Measurements from ENCODE around the gene FAAH.

Gene FAAH

GRCh38 chr1:46410156-46411009, 16.3 kb downstream of the FAAH start:
- no peaks in the 10 kb centered on the region for H3K9me3 ChIP-seq
- peaks cover 0 to 6% of the 10 kb centered on the region in 2 experiments for H3K4me1 ChIP-seq (ENCODE audit: control insufficient read depth in 1 of 2, insufficient read depth in 1 of 2, low read depth in 1 of 2, low read length in 1 of 2)
- no peaks in the 10 kb centered on the region for H3K27me3 ChIP-seq
- H3K27ac ChIP-seq = no peak overlapping the region
- TF ChIP-seq CTCF (IDR thresholded peaks at IDR 0.05) = no peak
- H3K36me3 ChIP-seq = peaks cover 17% of the 10 kb centered on the region
- H3K4me3 ChIP-seq (ENCODE audit: low read depth in 1 of 2, low read length in 1 of 2) = no peak overlapping the region

- TF ChIP-seq CTCF (IDR thresholded peaks at IDR 0.05) = no peak
- H3K4me3 ChIP-seq (ENCODE audit: low read depth in 1 of 2, low read length in 1 of 2) = no peak overlapping the region
- peaks cover 17% of the 10 kb centered on the region for H3K36me3 ChIP-seq
- no peaks in the 10 kb centered on the region for H3K9me3 ChIP-seq
- H3K27ac ChIP-seq = no peak overlapping the region
- H3K27me3 ChIP-seq = no peaks in the 10 kb centered on the region
- H3K4me1 ChIP-seq (ENCODE audit: control insufficient read depth in 1 of 2, insufficient read depth in 1 of 2, low read depth in 1 of 2, low read length in 1 of 2) = peaks cover 0 to 6% of the 10 kb centered on the region in 2 experiments
These were observed 16.9 kb downstream of the FAAH start for GRCh38 chr1:46411010-46411405.

- Histone ChIP-seq H3K4me1 (ENCODE audit: control insufficient read depth in 1 of 2, insufficient read depth in 1 of 2, low read depth in 1 of 2, low read length in 1 of 2) (no peaks in the 10 kb centered on the region), H3K27me3 (no peaks in the 10 kb centered on the region), H3K36me3 (peaks cover 17% of the 10 kb centered on the region), H3K27ac (no peak overlapping the region), H3K4me3 (ENCODE audit: low read depth in 1 of 2, low read length in 1 of 2) (no peak overlapping the region), H3K9me3 (no peaks in the 10 kb centered on the region)
- peak; percentile 31 for TF ChIP-seq CTCF (IDR thresholded peaks at IDR 0.05)
These were observed 17.7 kb downstream of the FAAH start for GRCh38 chr1:46411601-46412341.

- H3K4me1 ChIP-seq (ENCODE audit: control insufficient read depth in 1 of 2, insufficient read depth in 1 of 2, low read depth in 1 of 2, low read length in 1 of 2) = no peaks in the 10 kb centered on the region
- no peak overlapping the region for H3K4me3 ChIP-seq (ENCODE audit: low read depth in 1 of 2, low read length in 1 of 2)
- H3K27ac ChIP-seq = no peak overlapping the region
- no peaks in the 10 kb centered on the region for H3K9me3 ChIP-seq
- TF ChIP-seq CTCF (IDR thresholded peaks at IDR 0.05) = no peak
- peaks cover 16% of the 10 kb centered on the region for H3K36me3 ChIP-seq
- no peaks in the 10 kb centered on the region for H3K27me3 ChIP-seq
These were observed 18.9 kb downstream of the FAAH start for GRCh38 chr1:46412893-46413595.

- Histone ChIP-seq H3K27me3 (no peaks in the 10 kb centered on the region), H3K4me1 (ENCODE audit: control insufficient read depth in 1 of 2, insufficient read depth in 1 of 2, low read depth in 1 of 2, low read length in 1 of 2) (no peaks in the 10 kb centered on the region), H3K27ac (no peak overlapping the region), H3K9me3 (no peaks in the 10 kb centered on the region), H3K4me3 (ENCODE audit: low read depth in 1 of 2, low read length in 1 of 2) (no peak overlapping the region), H3K36me3 (peaks cover 11% of the 10 kb centered on the region)
- TF ChIP-seq CTCF (IDR thresholded peaks at IDR 0.05) = no peak
These were observed 19.5 kb downstream of the FAAH start for GRCh38 chr1:46413596-46413985.

Data from neutrophil (primary cell).